HepG2 (cell line): ENCODE measurements around the gene UBB. TPM values are rescaled to one million over a fixed set of nuclear protein-coding genes. Genes with fewer than 3 reads are reported as not detected.

Experiments used
- ADNP ChIP-seq: sonication (generic); formaldehyde crosslinking; IDR thresholded peaks from 2 replicates; pipeline ENCODE4 v1.4.0; 2020; ENCODE audit warnings: missing genetic modification reagents
- ATAD3A ChIP-seq: sonication (generic); formaldehyde crosslinking; IDR thresholded peaks from 2 replicates; pipeline ENCODE4 v1.4.0; 2020; ENCODE audit warnings: missing genetic modification reagents
- ATF4 ChIP-seq, 2 experiments: fragments of 450-650 bp in 1 of 2; sonication (generic) in 1 of 2; formaldehyde crosslinking; IDR thresholded peaks; 2 replicates each; pipeline versions ENCODE4 v1.5.0 to v1.8.0; 2020 to 2022; ENCODE audit warnings: mild to moderate bottlenecking in 1 of 2, missing genetic modification reagents in 1 of 2
- CHCHD3 ChIP-seq: sonication (generic); formaldehyde crosslinking; IDR thresholded peaks from 2 replicates; pipeline ENCODE4 v1.8.0; 2022; ENCODE audit warnings: mild to moderate bottlenecking, missing genetic modification reagents, moderate library complexity
- E2F2 ChIP-seq: sonication (generic); formaldehyde crosslinking; IDR thresholded peaks from 2 replicates; pipeline ENCODE4 v1.4.0; 2020; ENCODE audit warnings: missing genetic modification reagents, borderline replicate concordance
- GTF3A ChIP-seq: sonication (generic); formaldehyde crosslinking; conservative IDR thresholded peaks from 2 replicates; pipeline ENCODE4 v1.4.0; 2020; ENCODE audit warnings: mild to moderate bottlenecking, missing genetic modification reagents
- JUN ChIP-seq: sonication (generic); formaldehyde crosslinking; IDR thresholded peaks from 2 replicates; pipeline ENCODE4 v1.4.0; 2020; ENCODE audit warnings: mild to moderate bottlenecking, missing genetic modification reagents
- SNAPC4 ChIP-seq: sonication (generic); formaldehyde crosslinking; IDR thresholded peaks from 2 replicates; pipeline ENCODE4 v1.4.0; 2020; ENCODE audit warnings: mild to moderate bottlenecking, missing genetic modification reagents
- WIZ ChIP-seq: sonication (generic); formaldehyde crosslinking; IDR thresholded peaks from 2 replicates; pipeline ENCODE4 v1.5.1; 2020; ENCODE audit warnings: mild to moderate bottlenecking, missing genetic modification reagents
- ZBTB7A ChIP-seq: sonication (generic); formaldehyde crosslinking; IDR thresholded peaks from 2 replicates; pipeline ENCODE4 v1.8.0; 2022; ENCODE audit warnings: mild to moderate bottlenecking, missing genetic modification reagents
- ZFP62 ChIP-seq: sonication (generic); formaldehyde crosslinking; IDR thresholded peaks from 2 replicates; pipeline ENCODE4 v1.4.0; 2020; ENCODE audit warnings: missing genetic modification reagents
- ZNF431 ChIP-seq: sonication (generic); formaldehyde crosslinking; IDR thresholded peaks from 2 replicates; pipeline ENCODE4 v1.9.0; 2022; ENCODE audit warnings: missing genetic modification reagents, low read depth, mild to moderate bottlenecking, borderline replicate concordance
- ZNF567 ChIP-seq: sonication (generic); formaldehyde crosslinking; IDR thresholded peaks from 2 replicates; pipeline ENCODE4 v1.8.1; 2023; ENCODE audit warnings: mild to moderate bottlenecking, missing genetic modification reagents, borderline replicate concordance
- ZNF674 ChIP-seq: sonication (generic); formaldehyde crosslinking; IDR thresholded peaks from 2 replicates; pipeline ENCODE4 v1.5.0; 2020; ENCODE audit warnings: low read depth, mild to moderate bottlenecking, missing genetic modification reagents
- ZSCAN5A ChIP-seq: sonication (generic); formaldehyde crosslinking; IDR thresholded peaks from 2 replicates; pipeline ENCODE4 v1.8.0; 2022; ENCODE audit warnings: mild to moderate bottlenecking, missing genetic modification reagents, borderline replicate concordance
- polyA plus RNA-seq, 8 experiments: library from polyadenylated mRNA; depleted of rRNA in 3 of 8; stranded (reverse) in 7 of 8; unstranded in 1 of 8; fragments of >200 nt; fragmentation: Illumina TruSeq in 4 of 8; extraction: Trizol in 4 of 8; gene quantifications; 2 replicates each; pipeline versions ENCODE4 v1.2.1 to v1.2.3, GENCODE V29; 2011 to 2016; ENCODE audit warnings: low read depth in 4 of 8, missing spikeins in 1 of 8, mixed read lengths in 1 of 8; ENCODE audit not compliant: insufficient read depth in 1 of 8
- total RNA-seq, 5 experiments: library from RNA; depleted of rRNA; stranded (reverse); fragments of >200 nt; fragmentation: Illumina TruSeq; extraction: Trizol; gene quantifications; 2 replicates each; pipeline ENCODE4 v1.2.3, GENCODE V29; 2016; ENCODE audit warnings: low read depth in 1 of 5

The UBB gene
- total and polyA plus RNA-seq, 2 of the 13 experiments (the other 11 are each of a cell fraction or from before 2014, with no cell fraction given): 1,130 to 2,066 TPM

- TF ChIP-seq SNAPC4 (CRISPR knock-in tag) (0 out of 2 replicates have a peak, but pooled peaks have one; percentile 65), CHCHD3 (CRISPR knock-in tag) (no peak), ZNF674 (CRISPR knock-in tag) (no peak), JUN (no peak), ZBTB7A (CRISPR knock-in tag) (no peak), ZNF567 (CRISPR knock-in tag) (peak; percentile 80; the same call in 1 of the 2 replicates), WIZ (CRISPR knock-in tag) (no peak), ADNP (CRISPR knock-in tag) (no peak), ZSCAN5A (CRISPR knock-in tag) (no peak), ZNF431 (CRISPR knock-in tag) (no peak), ZFP62 (CRISPR knock-in tag) (no peak), GTF3A (CRISPR knock-in tag) (no peak), ATAD3A (no peak), ATF4 (CRISPR knock-in tag; IDR thresholded peaks at IDR 0.05) (no peak), E2F2 (CRISPR knock-in tag) (0 out of 2 replicates have a peak, but pooled peaks have one; percentile 40)
Observed at GRCh38 chr17:16415031-16415924, 34.4 kb downstream of the UBB start, which contains the start of gene TRPV2 (continued).
